Measurements from ENCODE around the gene BAHCC1. TPM values are rescaled to one million over a fixed set of nuclear protein-coding genes. Genes with fewer than 3 reads are reported as not detected.

The BAHCC1 gene
- total and polyA plus RNA-seq, 2 of the 8 experiments (the other 6 are each of a cell fraction or from before 2014, with no cell fraction given), result 0.26 to 0.58 TPM

GRCh38 chr17:81491761-81492160 lies 96.5 kb downstream of the BAHCC1 start:
- 0 out of 2 replicates have a peak overlapping the region, but pooled peaks have one; percentile 26 for H2AK5ac ChIP-seq (ENCODE audit: low read depth, low read length)
- H3K4me1 ChIP-seq (replicated peaks in 1 of 4; ENCODE audit: control insufficient read depth in 3 of 4, insufficient read depth in 4 of 4, low read length in 3 of 4), result peaks cover 6 to 28% (median 22%) of the 10 kb centered on the region in 4 experiments
- no peak overlapping the region for H4K5ac ChIP-seq (ENCODE audit: insufficient read length, low read depth, low read length)
- peak overlapping the region; percentile 45 to 50; a peak in 3 of 4 replicates for H3K4me2 ChIP-seq (ENCODE audit: insufficient read depth in 1 of 2, low read depth in 2 of 2, low read length in 2 of 2)
- no peak overlapping the region for H2AFZ ChIP-seq (ENCODE audit: low read length)
- no peaks in the 10 kb centered on the region for H3K79me1 ChIP-seq (ENCODE audit: low read depth, low read length)
- H3K9me3 ChIP-seq (ENCODE audit: insufficient read depth in 2 of 2, low read depth in 1 of 2, low read length in 1 of 2), result no peaks in the 10 kb centered on the region
- no peak for FAIRE-seq
- no peak overlapping the region; a peak in 1 of 8 replicates for H3K4me3 ChIP-seq (ENCODE audit: extremely low read depth in 1 of 4, insufficient read depth in 2 of 4, low read depth in 3 of 4, low read length in 4 of 4)
- H3K23me2 ChIP-seq (ENCODE audit: low read depth, low read length), result peaks cover 2% of the 10 kb centered on the region; the same call in 1 of the 2 replicates
- DNase-seq (ENCODE audit: low read depth in 1 of 2, low spot score in 2 of 2), result no peak
- no peak overlapping the region for H3K27ac ChIP-seq (ENCODE audit: low read depth, low read length)
- H4K91ac ChIP-seq (replicated peaks; ENCODE audit: insufficient read length, low read length), result peak overlapping the region; percentile 73
- TF ChIP-seq JUN (IDR thresholded peaks at IDR 0.05; ENCODE audit: low read depth, low read length) (no peak), CTBP2 (IDR thresholded peaks at IDR 0.05; ENCODE audit: borderline replicate concordance, insufficient read depth, insufficient read length, low read length) (no peak), KDM5A (IDR thresholded peaks at IDR 0.05; ENCODE audit: low read length) (no peak), MAX (IDR thresholded peaks at IDR 0.05) (no peak), CREB1 (IDR thresholded peaks at IDR 0.05) (no peak), SAP30 (IDR thresholded peaks at IDR 0.05; ENCODE audit: insufficient read depth, insufficient replicate concordance, low read length) (no peak), POLR2AphosphoS5 (IDR thresholded peaks at IDR 0.05; ENCODE audit: low read depth, low read length) (no peak), RFX5 (IDR thresholded peaks at IDR 0.05; ENCODE audit: borderline replicate concordance, low read depth, low read length) (no peak)
- POLR2A ChIA-PET (ENCODE audit: partially characterized antibody), result interaction anchor here (0.9 to 35.8 kb wide), 7 partner anchors 8 to 246 kb away, joined by 3 to 1004 read pairs (median 5); partner anchors contain the start of genes ACTG1, FAAP100 and FSCN2
- H3K14ac ChIP-seq (ENCODE audit: insufficient read length), result no peak overlapping the region
- H3K4ac ChIP-seq (replicated peaks; ENCODE audit: insufficient read length, low read depth, low read length), result no peak overlapping the region
- no peak overlapping the region for H3K9ac ChIP-seq (replicated peaks in 1 of 4; ENCODE audit: extremely low read depth in 1 of 4, low read depth in 3 of 4, low read length in 3 of 4)
- no peak overlapping the region for H3K23ac ChIP-seq (ENCODE audit: insufficient read length)
- H3K56ac ChIP-seq (replicated peaks; ENCODE audit: insufficient read length, low read depth, low read length), result no peak overlapping the region
- no peaks in the 10 kb centered on the region for H3K36me3 ChIP-seq (ENCODE audit: control insufficient read depth in 2 of 4, insufficient read depth in 4 of 4, low read length in 3 of 4)
- peak overlapping the region; percentile 86; the same call in 1 of the 2 replicates for H2BK20ac ChIP-seq (ENCODE audit: low read length)
- H2BK120ac ChIP-seq (replicated peaks; ENCODE audit: low read depth, low read length), result peak overlapping the region; percentile 78
- 0 out of 2 replicates have a peak overlapping the region, but pooled peaks have one; percentile 9 for H3K18ac ChIP-seq (ENCODE audit: extremely low read depth, low read length)
- no peak overlapping the region for H4K8ac ChIP-seq (ENCODE audit: extremely low read depth, insufficient read depth, low read length)
- no peak overlapping the region; the same call in 1 of the 2 replicates for H2BK12ac ChIP-seq (ENCODE audit: low read depth, low read length)
- CTCF ChIA-PET (ENCODE audit: partially characterized antibody), result interaction anchor here (1.2 to 2.3 kb wide), 4 partner anchors 7 to 237 kb away, joined by 4 to 8 read pairs (median 6); no protein-coding TSS in a partner anchor
- 49% methylated on average over 4 of the region's 5 CpGs; no CpG with 5 or more reads in 1 of the 2 experiments for WGBS, 2 experiments (ENCODE audit: extremely low coverage in 1 of 2, insufficient coverage in 1 of 2, insufficient read length in 1 of 2, insufficient replicate concordance in 2 of 2, low coverage in 1 of 2, low lambda C conversion rate in 2 of 2, missing lambda C conversion rate in 1 of 2)
- no peak overlapping the region for H2BK5ac ChIP-seq (ENCODE audit: low read depth, low read length)
- no peaks in the 10 kb centered on the region for H4K20me1 ChIP-seq (replicated peaks in 1 of 2; ENCODE audit: control insufficient read depth in 1 of 2, insufficient read depth in 2 of 2, low read length in 2 of 2)
- peaks cover 0 to 9% (median 4%) of the 10 kb centered on the region in 4 experiments; a peak in 3 of 7 replicates for H3K27me3 ChIP-seq (replicated peaks in 1 of 4; ENCODE audit: control insufficient read depth in 3 of 4, extremely low read depth in 1 of 4, insufficient read depth in 3 of 4, low read length in 3 of 4)
- H2BK15ac ChIP-seq (ENCODE audit: low read length), result peak overlapping the region; percentile 97; the same call in 1 of the 2 replicates
- no peaks in the 10 kb centered on the region for H3K79me2 ChIP-seq (ENCODE audit: control insufficient read depth in 1 of 2, insufficient read depth in 2 of 2, low read length in 2 of 2)

All from H1 (cell line).